ENCODE results near the gene COX7A1. TPM values are rescaled to one million over a fixed set of nuclear protein-coding genes. Genes with fewer than 3 reads are reported as not detected.

Gene COX7A1
- total RNA-seq, 2 experiments from 2014 or later, result not detected

DNA sequence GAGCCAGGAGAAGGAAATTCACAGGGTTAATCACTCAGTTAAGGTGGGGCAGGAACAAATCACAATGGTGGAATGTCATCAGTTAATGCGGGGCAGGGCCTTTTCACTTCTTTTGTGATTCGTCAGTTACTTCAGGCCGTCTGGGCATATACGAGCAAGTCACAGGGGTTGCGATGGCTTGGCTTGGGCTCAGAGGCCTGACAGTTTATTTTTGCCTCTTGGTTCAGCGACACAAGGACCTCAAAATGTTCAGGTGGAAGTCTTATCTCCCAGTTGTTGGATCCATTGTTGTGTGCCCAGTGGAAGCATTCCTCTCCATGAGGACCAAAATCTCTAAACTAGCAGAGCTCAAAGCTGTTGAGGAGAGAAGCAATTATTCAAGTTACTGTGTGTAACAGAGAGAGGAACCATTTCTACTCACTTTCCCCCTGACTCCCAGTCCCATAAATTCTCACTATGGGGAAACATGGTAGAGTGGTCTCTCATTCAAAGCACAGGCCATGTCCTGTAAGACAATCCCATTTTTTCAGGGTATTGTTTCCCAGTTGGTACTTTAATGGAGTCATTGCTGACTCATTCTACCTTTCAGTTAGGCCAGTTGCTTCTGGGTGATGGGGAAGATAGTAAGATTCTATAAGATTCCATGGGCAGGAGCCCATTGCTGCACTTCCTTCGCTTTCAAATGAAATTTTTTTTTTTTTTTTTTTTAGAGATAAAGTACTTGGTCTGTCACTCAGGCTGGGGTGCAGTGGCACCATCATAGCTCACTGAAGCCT, 8.8 kb upstream of the COX7A1 start:
- CTCF ChIA-PET, result no interaction called here
- H3K27me3 Mint-ChIP-seq, result no peaks in the 10 kb centered on the region
- peak overlapping the region; percentile 19 for H3K27ac Mint-ChIP-seq
- no peaks in the 10 kb centered on the region for H3K4me1 Mint-ChIP-seq
- no peaks in the 10 kb centered on the region for H3K9me3 Mint-ChIP-seq
- DNase-seq, result no peak
- H3K4me3 Mint-ChIP-seq, result no peak overlapping the region
- H3K36me3 Mint-ChIP-seq (ENCODE audit: low read depth), result no peaks in the 10 kb centered on the region
- POLR2A ChIA-PET, result no interaction called here

DNA sequence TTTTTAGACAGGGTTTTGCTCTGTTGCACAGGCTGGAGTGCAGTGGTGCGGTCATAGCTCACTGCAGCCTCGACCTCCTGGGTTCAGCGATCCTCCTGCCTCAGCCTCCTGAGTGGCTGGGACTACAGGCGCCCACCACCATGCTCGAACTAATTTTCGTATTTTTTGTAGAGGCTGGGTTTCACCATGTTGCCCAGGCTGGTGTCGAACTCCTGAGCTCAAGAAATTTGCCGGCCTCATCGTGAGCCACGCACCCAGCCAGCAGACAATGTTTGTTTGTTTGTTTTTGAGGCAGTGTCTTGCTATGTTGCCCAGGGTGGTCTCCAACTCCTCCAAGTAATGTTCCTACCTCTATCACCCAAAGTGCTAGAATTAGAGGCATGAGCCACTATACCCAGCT, 879 bp upstream of the COX7A1 start:
- Mint-ChIP-seq H3K4me3 (no peak overlapping the region), H3K27me3 (no peaks in the 10 kb centered on the region), H3K36me3 (ENCODE audit: low read depth) (peaks cover 26% of the 10 kb centered on the region), H3K9me3 (no peaks in the 10 kb centered on the region), H3K4me1 (peaks cover 4% of the 10 kb centered on the region), H3K27ac (no peak overlapping the region)
- DNase-seq, result no peak
- ChIA-PET POLR2A (no interaction called here), CTCF (interaction anchor here (0.6 to 1.2 kb wide), 5 partner anchors 13 to 37 kb away, joined by 3 to 5 read pairs (median 3); partner anchors contain the start of gene CAPNS1)

DNA sequence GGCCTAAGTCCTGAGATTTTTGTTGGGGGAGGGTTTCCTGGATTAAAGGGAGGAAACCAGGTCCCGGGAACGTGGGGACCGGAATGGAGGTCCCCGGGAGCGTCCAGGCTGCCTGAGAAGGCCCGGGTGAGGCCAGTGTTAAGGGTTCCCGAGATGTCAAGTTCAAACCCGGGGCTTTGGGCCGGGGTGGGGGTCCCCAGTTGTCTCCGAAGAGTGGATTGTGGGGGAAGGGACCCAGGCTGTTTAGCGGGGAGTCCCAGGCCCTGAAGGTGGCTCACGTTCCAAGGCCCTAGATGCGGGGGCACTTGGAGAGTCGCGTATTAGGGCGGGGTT, 262 bp downstream of the COX7A1 start:
- DNase-seq, result no peak
- H3K27me3 Mint-ChIP-seq, result no peaks in the 10 kb centered on the region
- ChIA-PET CTCF (no interaction called here), POLR2A (no interaction called here)
- peaks cover 32% of the 10 kb centered on the region for H3K36me3 Mint-ChIP-seq (ENCODE audit: low read depth)
- peaks cover 6% of the 10 kb centered on the region for H3K4me1 Mint-ChIP-seq
- no peak overlapping the region for H3K4me3 Mint-ChIP-seq
- no peak overlapping the region for H3K27ac Mint-ChIP-seq
- no peaks in the 10 kb centered on the region for H3K9me3 Mint-ChIP-seq

DNA sequence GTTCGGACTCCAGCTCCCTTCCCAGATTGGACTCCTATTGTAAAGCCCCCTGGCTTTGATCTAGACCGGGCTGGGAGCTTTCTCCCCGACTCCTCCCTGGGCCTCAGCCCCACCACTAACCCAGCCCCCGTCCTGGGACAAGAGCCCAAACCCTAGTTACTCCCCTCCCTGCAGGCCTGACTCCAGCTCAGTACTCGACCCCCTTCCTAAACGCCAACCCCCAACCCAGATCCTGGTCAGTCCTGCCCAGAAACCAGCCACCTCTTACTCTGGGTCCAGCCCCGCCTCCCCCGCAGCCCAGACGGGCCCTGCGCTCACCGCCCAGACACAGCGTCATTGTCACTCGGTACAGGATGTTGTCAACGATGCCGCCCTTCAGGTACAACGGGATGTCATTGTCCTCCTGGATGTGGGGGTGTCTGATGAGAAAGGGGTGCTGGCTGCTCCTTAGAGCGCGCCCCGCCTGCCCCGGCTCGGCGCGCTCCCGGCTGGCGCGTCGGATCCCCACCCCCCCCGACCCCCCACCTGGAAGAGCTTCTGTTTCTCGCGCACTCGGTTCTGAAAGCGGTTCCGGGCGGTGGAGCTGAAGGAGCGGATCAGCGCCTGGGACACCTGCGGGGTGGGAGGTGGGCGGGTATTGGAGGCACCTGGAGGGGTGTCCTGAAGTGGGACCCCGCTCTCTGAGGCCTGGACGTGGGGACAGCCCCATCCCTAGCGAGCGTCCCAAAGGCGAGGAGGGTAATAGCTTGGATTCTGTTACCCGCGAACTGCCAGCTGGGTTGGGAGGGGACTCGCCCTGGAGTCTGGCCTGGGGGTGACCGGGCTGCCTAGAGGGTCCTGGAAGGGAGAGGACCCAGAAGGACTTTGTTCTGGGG, 866 bp downstream of the COX7A1 start:
- H3K9me3 Mint-ChIP-seq, result no peaks in the 10 kb centered on the region
- ChIA-PET CTCF (interaction anchor here (0.5 to 0.9 kb wide), 2 partner anchors 18 to 25 kb away, joined by 3 to 4 read pairs; no protein-coding TSS in a partner anchor), POLR2A (no interaction called here)
- peaks cover 37% of the 10 kb centered on the region for H3K36me3 Mint-ChIP-seq (ENCODE audit: low read depth)
- no peak for DNase-seq
- no peaks in the 10 kb centered on the region for H3K27me3 Mint-ChIP-seq
- H3K4me1 Mint-ChIP-seq, result peaks cover 7% of the 10 kb centered on the region
- no peak overlapping the region for H3K4me3 Mint-ChIP-seq
- H3K27ac Mint-ChIP-seq, result no peak overlapping the region

DNA sequence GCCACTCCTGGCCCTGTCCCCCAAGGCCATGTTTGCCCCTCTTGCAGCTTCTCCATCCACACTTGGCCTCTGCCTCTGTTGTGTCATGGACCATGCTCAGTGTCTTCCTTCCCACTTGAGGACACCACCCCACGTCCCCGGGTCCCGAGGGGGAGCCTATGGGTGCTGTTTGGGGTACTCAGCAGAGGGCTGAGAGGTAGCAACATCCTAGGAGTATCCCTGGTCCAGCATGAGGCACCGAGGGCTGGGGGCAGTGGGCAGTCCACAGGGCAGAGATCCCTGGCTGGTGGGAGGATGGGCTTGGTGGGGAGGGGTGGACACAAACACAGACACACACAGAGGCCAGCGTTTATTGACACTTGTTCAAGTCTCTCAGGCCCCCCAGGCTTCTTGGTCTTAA, 1.7 kb downstream of the COX7A1 start:
- ChIA-PET CTCF (interaction anchor here (0.9 kb wide), 1 partner anchor 19 kb away, joined by 3 read pairs; no protein-coding TSS in a partner anchor), POLR2A (no interaction called here)
- Mint-ChIP-seq H3K9me3 (no peaks in the 10 kb centered on the region), H3K27me3 (no peaks in the 10 kb centered on the region), H3K4me3 (no peak overlapping the region), H3K4me1 (peaks cover 9% of the 10 kb centered on the region), H3K27ac (no peak overlapping the region), H3K36me3 (ENCODE audit: low read depth) (peaks cover 43% of the 10 kb centered on the region)
- DNase-seq, result no peak

DNA sequence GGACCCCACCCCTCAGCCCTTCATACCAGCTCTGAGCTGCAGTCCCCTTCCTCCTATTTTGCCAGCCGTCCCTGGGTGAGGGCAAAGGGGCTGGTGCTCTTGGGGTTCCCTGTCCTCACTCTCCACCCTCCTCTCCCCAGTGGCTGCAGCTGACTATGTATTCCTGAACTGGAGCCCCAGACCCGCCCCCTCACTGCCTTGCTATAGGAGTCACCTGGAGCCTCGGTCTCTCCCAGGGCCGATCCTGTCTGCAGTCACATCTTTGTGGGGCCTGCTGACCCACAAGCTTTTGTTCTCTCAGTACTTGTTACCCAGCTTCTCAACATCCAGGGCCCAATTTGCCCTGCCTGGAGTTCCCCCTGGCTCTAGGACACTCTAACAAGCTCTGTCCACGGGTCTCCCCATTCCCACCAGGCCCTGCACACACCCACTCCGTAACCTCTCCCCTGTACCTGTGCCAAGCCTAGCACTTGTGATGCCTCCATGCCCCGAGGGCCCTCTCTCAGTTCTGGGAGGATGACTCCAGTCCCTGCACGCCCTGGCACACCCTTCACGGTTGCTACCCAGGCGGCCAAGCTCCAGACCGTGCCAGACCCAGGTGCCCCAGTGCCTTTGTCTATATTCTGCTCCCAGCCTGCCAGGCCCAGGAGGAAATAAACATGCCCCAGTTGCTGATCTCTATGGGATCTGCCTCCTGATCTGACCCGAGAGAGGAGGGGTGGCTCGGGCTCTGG, 2.4 kb downstream of the COX7A1 start:
- H3K9me3 Mint-ChIP-seq, result no peaks in the 10 kb centered on the region
- peaks cover 46% of the 10 kb centered on the region for H3K36me3 Mint-ChIP-seq (ENCODE audit: low read depth)
- POLR2A ChIA-PET, result no interaction called here
- no peaks in the 10 kb centered on the region for H3K27me3 Mint-ChIP-seq
- peaks cover 9% of the 10 kb centered on the region for H3K4me1 Mint-ChIP-seq
- H3K27ac Mint-ChIP-seq, result peak overlapping the region; percentile 51
- no peak for DNase-seq
- CTCF ChIA-PET, result interaction anchor here (0.5 to 0.9 kb wide), 3 partner anchors 16 to 65 kb away, joined by 3 read pairs; no protein-coding TSS in a partner anchor
- no peak overlapping the region for H3K4me3 Mint-ChIP-seq

DNA sequence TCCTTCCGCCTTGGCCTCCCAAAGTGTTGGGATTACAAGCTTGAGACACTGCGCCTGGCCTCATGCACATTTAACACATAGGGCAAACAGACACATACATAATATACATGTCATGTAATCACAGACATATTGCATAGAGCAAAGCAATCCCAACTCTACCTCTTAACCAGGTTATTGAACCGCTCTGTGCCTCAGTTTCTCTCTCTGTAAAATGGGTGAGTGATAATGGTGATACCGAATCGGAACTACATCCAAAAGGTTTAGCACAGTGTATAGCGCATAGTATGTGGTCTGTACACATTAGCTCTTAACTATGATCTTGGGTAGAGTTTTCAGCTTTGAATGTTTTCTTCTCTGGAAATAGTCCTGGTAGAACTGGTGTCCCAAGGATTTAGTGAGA, 7.6 kb downstream of the COX7A1 start:
- DNase-seq, result no peak
- Mint-ChIP-seq H3K36me3 (ENCODE audit: low read depth) (peaks cover 61% of the 10 kb centered on the region), H3K27me3 (no peaks in the 10 kb centered on the region), H3K4me1 (peaks cover 22% of the 10 kb centered on the region), H3K4me3 (no peak overlapping the region), H3K27ac (no peak overlapping the region), H3K9me3 (no peaks in the 10 kb centered on the region)
- ChIA-PET CTCF (interaction anchor here (0.6 to 1.0 kb wide), 3 partner anchors 17 to 55 kb away, joined by 3 to 7 read pairs (median 4); no protein-coding TSS in a partner anchor), POLR2A (no interaction called here)

DNA sequence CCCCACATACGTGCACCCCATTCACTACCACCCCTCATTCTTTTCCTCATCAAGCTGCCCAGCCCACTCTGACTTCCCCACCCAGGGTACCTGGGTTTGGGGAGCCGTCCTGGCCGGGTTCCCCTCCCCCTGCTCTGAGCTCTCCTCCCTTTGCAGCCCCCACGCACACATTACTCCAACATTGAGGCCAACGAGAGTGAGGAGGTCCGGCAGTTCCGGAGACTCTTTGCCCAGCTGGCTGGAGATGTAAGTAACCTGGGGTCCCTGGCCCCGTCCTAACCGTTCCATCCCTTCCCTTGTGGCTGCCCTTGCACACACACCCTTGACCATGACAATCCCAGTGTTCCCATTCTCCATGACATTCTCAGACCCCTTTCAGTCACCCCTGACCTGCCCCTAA, 9.8 kb downstream of the COX7A1 start:
- CTCF ChIA-PET, result interaction anchor here (1.1 kb wide), 1 partner anchor 15 kb away, joined by 3 read pairs; no protein-coding TSS in a partner anchor
- Mint-ChIP-seq H3K36me3 (ENCODE audit: low read depth) (peaks cover 46% of the 10 kb centered on the region), H3K4me1 (peaks cover 25% of the 10 kb centered on the region), H3K9me3 (no peaks in the 10 kb centered on the region), H3K4me3 (no peak overlapping the region), H3K27ac (peak overlapping the region; percentile 36), H3K27me3 (no peaks in the 10 kb centered on the region)
- POLR2A ChIA-PET, result no interaction called here
- DNase-seq, result no peak

DNA sequence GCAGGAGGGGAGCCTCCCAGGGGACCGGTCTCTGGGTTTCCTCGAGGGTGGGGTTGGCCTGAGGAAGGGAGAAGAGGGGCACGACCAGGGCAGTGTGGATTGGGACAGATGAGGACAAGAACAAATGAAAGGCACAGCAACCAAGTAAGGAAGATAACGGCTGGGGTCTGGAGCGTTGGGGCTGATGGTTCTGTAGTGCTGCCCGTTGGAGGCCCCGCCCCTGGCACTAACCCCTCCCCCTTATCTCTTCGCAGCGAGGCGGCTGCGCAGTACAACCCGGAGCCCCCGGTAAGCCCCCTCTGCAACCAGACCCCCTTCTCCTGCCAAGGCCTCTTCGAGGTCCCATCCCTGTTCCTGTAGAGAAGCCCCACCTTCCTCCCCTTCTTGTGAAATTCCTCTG, 10.2 kb downstream of the COX7A1 start:
- H3K36me3 Mint-ChIP-seq (ENCODE audit: low read depth), result peaks cover 44% of the 10 kb centered on the region

DNA sequence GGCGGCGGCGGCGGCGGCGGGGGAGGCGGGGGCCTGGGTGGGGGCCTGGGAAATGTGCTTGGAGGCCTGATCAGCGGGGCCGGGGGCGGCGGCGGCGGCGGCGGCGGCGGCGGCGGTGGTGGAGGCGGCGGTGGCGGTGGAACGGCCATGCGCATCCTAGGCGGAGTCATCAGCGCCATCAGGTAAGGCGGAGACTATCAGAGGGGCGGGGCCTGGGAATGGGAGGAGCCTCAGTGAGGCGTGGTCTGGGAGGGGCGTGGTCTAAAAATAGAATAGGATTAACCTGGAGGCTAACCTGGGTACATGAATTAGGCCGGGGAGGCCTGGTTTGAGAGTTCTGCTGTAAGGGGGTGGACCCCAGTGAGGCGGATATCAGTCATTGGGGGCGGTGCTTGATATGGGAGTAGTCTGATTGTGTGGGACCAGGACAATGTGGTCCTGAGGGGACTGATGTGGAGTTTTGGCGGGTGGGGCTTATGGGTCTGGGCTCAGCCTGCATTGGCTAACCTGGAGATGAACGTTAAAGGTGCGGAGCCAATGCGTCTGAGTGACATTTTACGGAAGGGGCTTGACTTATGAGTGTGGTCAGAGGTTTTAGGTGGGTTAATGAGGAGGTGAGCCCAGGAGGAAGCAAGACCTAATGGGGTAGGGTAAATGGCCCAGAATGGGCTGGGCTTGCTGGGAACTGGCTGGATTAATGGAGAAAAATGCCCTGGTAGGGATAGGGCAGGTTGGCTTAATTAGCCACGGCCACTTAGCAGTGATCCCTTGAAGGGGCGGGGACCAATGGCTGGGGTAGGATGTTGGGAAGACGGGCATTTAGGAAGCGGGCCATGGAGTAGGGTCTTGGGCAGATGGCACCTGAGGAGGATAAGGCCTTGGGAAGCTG, 11.0 kb downstream of the COX7A1 start:
- peak overlapping the region; percentile 88 for H3K4me3 Mint-ChIP-seq
- peak overlapping the region; percentile 95 for H3K27ac Mint-ChIP-seq
- ChIA-PET POLR2A (no interaction called here), CTCF (interaction anchor here (0.6 to 2.7 kb wide), 2 partner anchors 13 to 385 kb away, joined by 3 to 11 read pairs; no protein-coding TSS in a partner anchor)
- H3K27me3 Mint-ChIP-seq, result no peaks in the 10 kb centered on the region
- H3K36me3 Mint-ChIP-seq (ENCODE audit: low read depth), result peaks cover 38% of the 10 kb centered on the region
- peaks cover 28% of the 10 kb centered on the region for H3K4me1 Mint-ChIP-seq
- no peaks in the 10 kb centered on the region for H3K9me3 Mint-ChIP-seq
- DNase-seq, result peak; percentile 92

More for the DNA sequence above, 10.2 kb downstream of the COX7A1 start:
- DNase-seq, result no peak
- CTCF ChIA-PET, result interaction anchor here (0.6 to 1.1 kb wide), 2 partner anchors 15 to 384 kb away, joined by 3 read pairs; no protein-coding TSS in a partner anchor
- Mint-ChIP-seq H3K9me3 (no peaks in the 10 kb centered on the region), H3K27me3 (no peaks in the 10 kb centered on the region), H3K27ac (peak overlapping the region; percentile 36), H3K4me1 (peaks cover 25% of the 10 kb centered on the region), H3K4me3 (peak overlapping the region; percentile 88)
- POLR2A ChIA-PET, result no interaction called here

DNA sequence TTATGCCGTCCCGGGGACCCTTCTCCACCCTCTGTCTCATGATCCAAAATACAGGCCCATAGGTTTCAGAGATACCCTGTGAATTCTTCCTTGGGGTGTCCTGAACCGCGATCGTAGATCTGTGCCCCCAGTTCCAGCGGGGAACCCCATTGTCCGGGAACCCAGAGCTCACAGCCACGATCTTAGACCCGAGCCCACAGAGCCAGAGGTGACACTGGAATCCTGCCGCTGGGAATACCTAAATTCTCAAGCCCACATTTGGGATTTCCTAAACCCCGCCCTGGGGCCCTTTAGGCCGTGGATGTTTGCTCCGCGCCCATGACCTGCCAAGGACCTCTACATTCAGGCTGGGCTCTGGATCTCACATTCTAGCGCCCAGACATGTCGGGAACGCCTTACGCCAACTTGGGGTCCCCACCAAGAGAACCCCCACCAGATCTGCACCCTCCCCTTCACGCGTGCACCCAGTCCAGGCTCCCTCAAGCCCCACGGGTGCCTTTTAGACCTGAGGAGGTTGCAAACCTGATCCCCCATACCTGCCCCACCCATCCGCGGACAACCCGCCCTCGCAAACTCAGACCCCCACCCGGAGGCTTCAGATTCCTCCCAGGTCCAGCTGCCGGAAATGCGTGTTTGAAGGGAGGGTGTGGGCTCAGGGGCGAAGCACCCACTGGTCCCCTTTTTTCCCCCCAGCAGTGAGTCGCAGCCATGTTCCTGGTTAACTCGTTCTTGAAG, 11.8 kb downstream of the COX7A1 start:
- H3K4me3 Mint-ChIP-seq, result peak overlapping the region; percentile 88
- H3K4me1 Mint-ChIP-seq, result peaks cover 31% of the 10 kb centered on the region
- H3K9me3 Mint-ChIP-seq, result no peaks in the 10 kb centered on the region
- DNase-seq, result peak; percentile 58
- peaks cover 31% of the 10 kb centered on the region for H3K36me3 Mint-ChIP-seq (ENCODE audit: low read depth)
- H3K27me3 Mint-ChIP-seq, result no peaks in the 10 kb centered on the region
- CTCF ChIA-PET, result interaction anchor here (0.9 to 2.9 kb wide), 4 partner anchors 10 to 33 kb away, joined by 3 to 12 read pairs (median 7); no protein-coding TSS in a partner anchor
- POLR2A ChIA-PET, result interaction anchor here (0.6 to 1.1 kb wide), 2 partner anchors 12 to 71 kb away, joined by 3 to 4 read pairs; no protein-coding TSS in a partner anchor
- peak overlapping the region; percentile 95 for H3K27ac Mint-ChIP-seq
